Rectal smooth muscle tissue (tissue), 1 donor: ENCODE measurements around the gene RMI1.

Experiments used
- H3K27ac ChIP-seq: one replicate; pipeline ENCODE4 v1.7.0; 2013; ENCODE audit warnings: low read depth, low read length, inconsistent platforms
- H3K27me3 ChIP-seq: one replicate; pipeline ENCODE4 v1.7.0; 2013; ENCODE audit warnings: low read length; ENCODE audit not compliant: control insufficient read depth, insufficient read depth
- H3K36me3 ChIP-seq: one replicate; pipeline ENCODE4 v1.7.0; 2013; ENCODE audit warnings: low read length; ENCODE audit not compliant: control insufficient read depth, insufficient read depth
- H3K4me1 ChIP-seq: one replicate; pipeline ENCODE4 v1.7.0; 2013; ENCODE audit warnings: low read length; ENCODE audit not compliant: control insufficient read depth, insufficient read depth
- H3K4me3 ChIP-seq: one replicate; pipeline ENCODE4 v1.7.0; 2013; ENCODE audit warnings: low read length
- H3K9ac ChIP-seq: one replicate; pipeline ENCODE4 v1.7.0; 2013; ENCODE audit warnings: low read length

The RMI1 gene

GRCh38 chr9:83956436-83957247 lies 24.0 kb upstream of the RMI1 start:
- H3K27me3 ChIP-seq = no peaks in the 10 kb centered on the region
- peak overlapping the region; percentile 85 for H3K27ac ChIP-seq
- H3K4me1 ChIP-seq = peaks cover 8% of the 10 kb centered on the region
- H3K36me3 ChIP-seq = peaks cover 2% of the 10 kb centered on the region
- peak overlapping the region; percentile 88 for H3K4me3 ChIP-seq
- peak overlapping the region; percentile 91 for H3K9ac ChIP-seq

GRCh38 chr9:83957248-83957513 lies 23.4 kb upstream of the RMI1 start:
- Histone ChIP-seq H3K4me1 (peaks cover 8% of the 10 kb centered on the region), H3K27me3 (no peaks in the 10 kb centered on the region), H3K36me3 (no peaks in the 10 kb centered on the region), H3K4me3 (peak overlapping the region; percentile 88), H3K27ac (peak overlapping the region; percentile 85), H3K9ac (no peak overlapping the region)

GRCh38 chr9:83959061-83959460 lies 21.5 kb upstream of the RMI1 start:
- Histone ChIP-seq H3K4me1 (peaks cover 8% of the 10 kb centered on the region), H3K27me3 (no peaks in the 10 kb centered on the region), H3K27ac (no peak overlapping the region), H3K4me3 (no peak overlapping the region), H3K36me3 (no peaks in the 10 kb centered on the region), H3K9ac (no peak overlapping the region)

DNA sequence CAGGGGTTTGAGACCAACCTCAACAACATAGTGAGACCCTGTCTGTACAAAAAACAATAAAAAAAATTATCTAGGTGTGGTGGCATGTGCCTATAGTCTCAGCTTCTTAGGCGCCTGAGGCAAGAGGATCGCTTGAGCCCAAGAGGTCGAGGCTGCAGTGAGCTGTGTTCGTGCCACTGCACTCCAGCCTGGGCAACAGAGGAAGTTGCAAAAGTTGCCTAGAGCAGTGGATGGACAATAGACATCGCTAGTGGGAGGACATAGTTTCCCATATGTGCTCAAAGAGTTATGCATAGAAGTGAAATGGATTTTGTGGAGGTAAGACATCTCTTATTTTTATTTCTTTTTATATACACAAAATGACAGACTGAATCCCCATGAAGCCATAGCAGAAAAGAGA lies 19.6 kb upstream of the RMI1 start:
- Histone ChIP-seq H3K9ac (no peak overlapping the region), H3K27ac (no peak overlapping the region), H3K27me3 (no peaks in the 10 kb centered on the region), H3K4me3 (no peak overlapping the region), H3K4me1 (peaks cover 4% of the 10 kb centered on the region), H3K36me3 (no peaks in the 10 kb centered on the region)

DNA sequence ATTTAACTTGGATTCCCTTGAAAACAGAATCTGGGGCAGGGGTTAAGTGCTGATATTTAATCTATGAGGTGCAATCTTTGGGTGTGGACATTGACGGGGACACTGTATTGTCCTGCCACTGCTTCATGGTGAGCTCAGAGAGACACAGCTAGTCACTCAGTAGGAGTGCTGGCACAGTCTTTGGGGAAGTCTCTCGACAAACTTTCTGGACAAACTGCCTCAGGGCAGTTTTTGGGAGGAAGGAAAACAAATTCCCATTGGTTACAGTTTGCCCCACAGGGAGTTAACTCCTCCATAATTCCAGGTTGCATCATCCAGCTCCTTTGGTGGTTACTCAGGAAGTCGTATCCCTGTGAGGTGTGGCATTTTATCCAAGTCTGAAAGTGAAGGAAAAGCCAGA lies 18.4 kb upstream of the RMI1 start:
- no peaks in the 10 kb centered on the region for H3K36me3 ChIP-seq
- H3K4me1 ChIP-seq = peaks cover 2% of the 10 kb centered on the region
- no peak overlapping the region for H3K27ac ChIP-seq
- H3K9ac ChIP-seq = no peak overlapping the region
- H3K27me3 ChIP-seq = no peaks in the 10 kb centered on the region
- no peak overlapping the region for H3K4me3 ChIP-seq

DNA sequence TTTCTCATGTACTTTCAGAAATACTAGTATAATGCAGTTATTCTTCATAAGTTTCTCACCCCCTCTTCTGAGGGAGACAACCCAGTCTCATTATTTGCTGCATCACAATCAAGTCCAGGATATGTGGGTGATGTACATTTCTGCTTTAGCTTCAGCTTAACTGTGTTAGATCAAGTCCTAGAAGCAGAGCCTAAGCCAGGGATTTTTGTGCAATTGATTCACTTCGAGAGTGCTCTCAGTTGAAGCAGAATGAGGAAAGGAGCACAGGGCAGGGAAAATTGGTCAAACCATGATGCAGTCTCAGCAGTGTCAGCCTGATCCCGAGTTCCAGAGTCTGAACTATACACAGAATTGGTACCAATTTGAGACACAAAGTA lies 15.6 kb upstream of the RMI1 start:
- Histone ChIP-seq H3K27me3 (no peaks in the 10 kb centered on the region), H3K9ac (no peak overlapping the region), H3K4me1 (no peaks in the 10 kb centered on the region), H3K27ac (no peak overlapping the region), H3K36me3 (peaks cover 6% of the 10 kb centered on the region), H3K4me3 (no peak overlapping the region)

- no peak overlapping the region for H3K27ac ChIP-seq
- no peaks in the 10 kb centered on the region for H3K4me1 ChIP-seq
- H3K4me3 ChIP-seq = no peak overlapping the region
- no peak overlapping the region for H3K9ac ChIP-seq
- H3K27me3 ChIP-seq = no peaks in the 10 kb centered on the region
- peaks cover 7% of the 10 kb centered on the region for H3K36me3 ChIP-seq
These were observed 15.0 kb upstream of the RMI1 start for GRCh38 chr9:83965350-83966208.

- Histone ChIP-seq H3K27me3 (no peaks in the 10 kb centered on the region), H3K9ac (no peak overlapping the region), H3K27ac (no peak overlapping the region), H3K4me1 (no peaks in the 10 kb centered on the region), H3K4me3 (no peak overlapping the region), H3K36me3 (peaks cover 7% of the 10 kb centered on the region)
These were observed 14.4 kb upstream of the RMI1 start for GRCh38 chr9:83966209-83966582.

- Histone ChIP-seq H3K4me1 (no peaks in the 10 kb centered on the region), H3K4me3 (no peak overlapping the region), H3K27ac (no peak overlapping the region), H3K9ac (no peak overlapping the region), H3K27me3 (no peaks in the 10 kb centered on the region), H3K36me3 (peaks cover 14% of the 10 kb centered on the region)
These were observed 13.5 kb upstream of the RMI1 start for GRCh38 chr9:83967073-83967472.

- Histone ChIP-seq H3K27me3 (no peaks in the 10 kb centered on the region), H3K9ac (no peak overlapping the region), H3K4me3 (no peak overlapping the region), H3K36me3 (peaks cover 29% of the 10 kb centered on the region), H3K4me1 (no peaks in the 10 kb centered on the region), H3K27ac (no peak overlapping the region)
These were observed 11.0 kb upstream of the RMI1 start for GRCh38 chr9:83969602-83970001.

DNA sequence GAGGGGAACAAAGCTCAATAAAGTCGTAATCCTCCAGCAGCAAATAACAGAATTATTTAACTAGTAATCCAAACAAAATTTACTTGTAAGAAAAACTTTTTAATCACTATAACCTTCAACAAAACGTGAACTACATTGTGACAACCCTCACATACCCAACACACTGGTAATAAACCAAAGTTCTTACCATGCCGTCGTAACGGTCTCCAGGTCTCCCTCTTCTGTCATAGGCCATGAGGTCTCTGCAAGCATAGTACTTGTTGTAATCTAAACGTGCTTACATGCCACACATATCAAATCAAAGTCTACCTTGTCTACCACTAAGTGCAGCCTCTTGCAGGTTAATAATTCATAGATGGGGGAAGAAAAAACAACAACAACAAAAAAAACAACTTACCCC lies 9.1 kb upstream of the RMI1 start:
- H3K27ac ChIP-seq = no peak overlapping the region
- peaks cover 43% of the 10 kb centered on the region for H3K36me3 ChIP-seq
- peaks cover 2% of the 10 kb centered on the region for H3K4me1 ChIP-seq
- H3K9ac ChIP-seq = no peak overlapping the region
- H3K4me3 ChIP-seq = no peak overlapping the region
- H3K27me3 ChIP-seq = no peaks in the 10 kb centered on the region

GRCh38 chr9:83972286-83972685 lies 8.3 kb upstream of the RMI1 start:
- Histone ChIP-seq H3K9ac (no peak overlapping the region), H3K27ac (no peak overlapping the region), H3K36me3 (peaks cover 43% of the 10 kb centered on the region), H3K27me3 (no peaks in the 10 kb centered on the region), H3K4me1 (peaks cover 8% of the 10 kb centered on the region), H3K4me3 (no peak overlapping the region)

DNA sequence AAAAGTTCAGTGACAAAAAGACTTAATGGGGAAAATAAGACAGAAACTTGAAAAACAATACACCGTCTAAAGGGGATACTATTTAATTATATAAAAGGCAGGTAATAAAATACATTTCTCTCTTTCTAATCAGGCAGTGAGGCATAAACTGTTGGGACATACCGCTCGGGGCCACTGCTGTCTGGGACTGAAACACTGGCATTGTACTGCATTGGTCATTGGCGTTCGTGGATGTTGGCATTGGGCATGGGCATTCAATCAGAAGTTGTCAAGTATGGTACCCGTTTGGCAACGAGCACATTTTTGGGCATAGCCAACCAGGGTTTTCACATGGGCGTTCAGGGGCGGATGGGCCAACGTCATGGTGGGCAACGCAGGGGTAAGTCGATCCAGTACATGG lies 5.3 kb upstream of the RMI1 start:
- peaks cover 11% of the 10 kb centered on the region for H3K4me1 ChIP-seq
- no peak overlapping the region for H3K27ac ChIP-seq
- no peak overlapping the region for H3K4me3 ChIP-seq
- peaks cover 36% of the 10 kb centered on the region for H3K36me3 ChIP-seq
- H3K27me3 ChIP-seq = no peaks in the 10 kb centered on the region
- H3K9ac ChIP-seq = no peak overlapping the region
